ENCODE data around the gene TPSG1. TPM values are rescaled to one million over a fixed set of nuclear protein-coding genes. Genes with fewer than 3 reads are reported as not detected.
"Not testable (repeated sequence)": the region's sequence is repeated elsewhere in the genome, so short reads cannot be mapped to it uniquely, and the experiment has no call there.

TPSG1 gene
- total RNA-seq, 1 experiment from 2014 or later = not detected

GRCh38 chr16:1240436-1240835 lies 15.4 kb upstream of the TPSG1 start, which contains the start of gene TPSAB1:
TPSAB1 (plus strand) TSS chr16:1240705; CDS start chr16:1240939, 234 bp downstream.
- not testable (repeated sequence) for H3K27ac ChIP-seq (ENCODE audit: insufficient read length, low read depth, low read length); H3K4me3 Mint-ChIP-seq; H3K4me1 ChIP-seq (ENCODE audit: insufficient read depth, low read length); H3K23me2 ChIP-seq (ENCODE audit: insufficient read length, low read depth, low read length, poor library complexity, severe bottlenecking); H2BK15ac ChIP-seq (ENCODE audit: low read depth, low read length); H3K9ac ChIP-seq (ENCODE audit: extremely low read depth, insufficient read length, low read length); H4K5ac ChIP-seq (ENCODE audit: insufficient read length, low read depth, low read length); H3K14ac ChIP-seq (ENCODE audit: insufficient read depth, low read length); H3K23ac ChIP-seq (ENCODE audit: insufficient read length, low read depth, low read length); H2AFZ ChIP-seq (ENCODE audit: low read length); H2AK5ac ChIP-seq (ENCODE audit: insufficient read length, low read length); H3T11ph ChIP-seq (ENCODE audit: low read length); H3K79me1 ChIP-seq (ENCODE audit: insufficient read depth, low read depth, low read length, poor library complexity, severe bottlenecking); H3K56ac ChIP-seq (ENCODE audit: insufficient read length, low read depth, low read length); H2BK12ac ChIP-seq (ENCODE audit: insufficient read length, low read depth, low read length); H2BK120ac ChIP-seq (ENCODE audit: low read depth, low read length, poor library complexity, severe bottlenecking); H3K79me2 ChIP-seq (ENCODE audit: insufficient read depth, low read length); H3K9me3 Mint-ChIP-seq; H4K91ac ChIP-seq (ENCODE audit: insufficient read length, low read depth, low read length); H3K27me3 ChIP-seq (ENCODE audit: insufficient read depth, low read length); H3K9me3 ChIP-seq (ENCODE audit: control insufficient read depth, low read depth, low read length); H3K18ac ChIP-seq (ENCODE audit: insufficient read length, low read depth, low read length); H3K36me3 Mint-ChIP-seq (ENCODE audit: insufficient read depth in 1 of 3, low read depth in 3 of 3); H4K20me1 ChIP-seq (ENCODE audit: control insufficient read depth, insufficient read depth, insufficient read length); H2BK20ac ChIP-seq (ENCODE audit: low read depth, low read length, poor library complexity, severe bottlenecking); H3K4me2 ChIP-seq (ENCODE audit: insufficient read depth, insufficient read length, low read length); H4K8ac ChIP-seq (replicated peaks; ENCODE audit: insufficient read length, low read depth, low read length); DNase-seq; H2BK5ac ChIP-seq (ENCODE audit: insufficient read length, low read length); H3K4ac ChIP-seq (ENCODE audit: low read depth, low read length); H3K27ac Mint-ChIP-seq
- Mint-ChIP-seq H3K4me1 (peaks cover 0 to 12% of the 10 kb centered on the region in 2 experiments; a peak in 3 of 4 replicates), H3K27me3 (ENCODE audit: low read depth) (peaks cover 30% of the 10 kb centered on the region)
- WGBS (ENCODE audit: extremely low coverage, insufficient read length, low lambda C conversion rate) = no CpG with 5 or more reads among the region's 12 CpGs

- not testable (repeated sequence) for H3K27ac Mint-ChIP-seq; H3K23me2 ChIP-seq (ENCODE audit: insufficient read length, low read depth, low read length, poor library complexity, severe bottlenecking); H3K9me3 Mint-ChIP-seq; H2AK5ac ChIP-seq (ENCODE audit: insufficient read length, low read length); H3K27me3 ChIP-seq (ENCODE audit: insufficient read depth, low read length); H2BK120ac ChIP-seq (ENCODE audit: low read depth, low read length, poor library complexity, severe bottlenecking); H4K91ac ChIP-seq (ENCODE audit: insufficient read length, low read depth, low read length); H3K27ac ChIP-seq (ENCODE audit: insufficient read length, low read depth, low read length); H3T11ph ChIP-seq (ENCODE audit: low read length); H3K36me3 Mint-ChIP-seq (ENCODE audit: insufficient read depth in 1 of 3, low read depth in 3 of 3); H3K14ac ChIP-seq (ENCODE audit: insufficient read depth, low read length); H2BK5ac ChIP-seq (ENCODE audit: insufficient read length, low read length); H3K23ac ChIP-seq (ENCODE audit: insufficient read length, low read depth, low read length); H2AFZ ChIP-seq (ENCODE audit: low read length); H4K20me1 ChIP-seq (ENCODE audit: control insufficient read depth, insufficient read depth, insufficient read length); H3K4me3 Mint-ChIP-seq; H3K4me2 ChIP-seq (ENCODE audit: insufficient read depth, insufficient read length, low read length); H4K8ac ChIP-seq (replicated peaks; ENCODE audit: insufficient read length, low read depth, low read length); DNase-seq; H3K4ac ChIP-seq (ENCODE audit: low read depth, low read length); H2BK12ac ChIP-seq (ENCODE audit: insufficient read length, low read depth, low read length); H4K5ac ChIP-seq (ENCODE audit: insufficient read length, low read depth, low read length); H2BK20ac ChIP-seq (ENCODE audit: low read depth, low read length, poor library complexity, severe bottlenecking); H3K4me1 Mint-ChIP-seq; H3K9me3 ChIP-seq (ENCODE audit: control insufficient read depth, low read depth, low read length); H3K9ac ChIP-seq (ENCODE audit: extremely low read depth, insufficient read length, low read length); H3K79me1 ChIP-seq (ENCODE audit: insufficient read depth, low read depth, low read length, poor library complexity, severe bottlenecking); H2BK15ac ChIP-seq (ENCODE audit: low read depth, low read length); H3K56ac ChIP-seq (ENCODE audit: insufficient read length, low read depth, low read length); H3K18ac ChIP-seq (ENCODE audit: insufficient read length, low read depth, low read length); H3K4me1 ChIP-seq (ENCODE audit: insufficient read depth, low read length); H3K79me2 ChIP-seq (ENCODE audit: insufficient read depth, low read length)
- H3K27me3 Mint-ChIP-seq (ENCODE audit: low read depth) = peaks cover 22% of the 10 kb centered on the region
- WGBS (ENCODE audit: extremely low coverage, insufficient read length, low lambda C conversion rate) = no CpG with 5 or more reads among the region's 9 CpGs
These were observed 14.5 kb upstream of the TPSG1 start for GRCh38 chr16:1239575-1239974.

All from H9 (cell line).